Upper lobe of right lung (tissue), 1 donor: Measurements from ENCODE around the gene VAMP4. TPM values are rescaled to one million over a fixed set of nuclear protein-coding genes. Genes with fewer than 3 reads are reported as not detected.

Experiments used
- ATAC-seq: fragments of 200-7000 bp; cut with Tn5 transposase; one replicate; pipeline ENCODE4 v1.9.1; 2020; ENCODE audit warnings: mild to moderate bottlenecking, moderate library complexity
- DNase-seq: peaks from one replicate; pipeline ENCODE4 v3.0.0-alpha.2; 2020
- H3K27ac ChIP-seq: fragments of 200-600 bp; one replicate; pipeline ENCODE4 v1.8.0; 2022
- H3K27me3 ChIP-seq: fragments of 200-600 bp; one replicate; pipeline ENCODE4 v1.8.0; 2022; ENCODE audit warnings: mild to moderate bottlenecking
- H3K36me3 ChIP-seq: fragments of 200-600 bp; one replicate; pipeline ENCODE4 v1.8.0; 2022
- H3K4me1 ChIP-seq: fragments of 200-600 bp; one replicate; pipeline ENCODE4 v1.8.0; 2022
- H3K4me3 ChIP-seq: fragments of 200-600 bp; one replicate; pipeline ENCODE4 v1.8.0; 2022; ENCODE audit warnings: mild to moderate bottlenecking
- H3K9me3 ChIP-seq: fragments of 200-600 bp; one replicate; pipeline ENCODE4 v1.8.0; 2022
- CTCF ChIP-seq: fragments of 200-600 bp; IDR thresholded peaks from one replicate; pipeline ENCODE4 v1.8.0; 2022; ENCODE audit warnings: antibody characterized with exemption
- intact Hi-C: fragments of 100-400 bp; cut with DNase I; formaldehyde crosslinking; loops from one replicate; pipeline ENCODE4 v1.11.0; 2022
- total RNA-seq: library from RNA; stranded (reverse); fragmentation: NEBNext Ultra II Directional; extraction: Animal tissue kit (Norgen Biotek cat#: 25700); gene quantifications from one replicate; pipeline ENCODE4 v1.2.1, GENCODE V29; 2021
- donor health status: DM: no; HTN: yes; CAD: no; lungs with severe emphysema.

VAMP4 gene
- total RNA-seq, 1 donor from 2014 or later, result 19.2 TPM

DNA sequence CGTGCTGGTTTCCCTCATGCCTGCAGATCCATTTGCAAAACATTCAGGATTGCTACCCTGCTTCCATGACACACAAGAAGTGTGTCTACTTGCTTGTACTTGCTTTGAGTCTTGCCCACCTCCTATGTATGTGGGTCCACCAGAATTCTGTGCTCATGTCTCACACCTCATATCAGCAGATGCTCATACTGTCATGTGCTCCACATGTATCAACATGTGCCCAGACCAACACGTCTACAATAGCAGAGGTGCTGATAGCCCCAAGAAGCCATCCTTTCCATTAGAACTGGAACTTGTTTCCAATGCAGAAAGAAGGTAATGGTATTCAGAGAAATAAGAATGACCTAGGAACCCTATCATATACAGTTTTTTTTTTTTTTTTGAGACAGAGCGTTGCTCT lies 61.5 kb downstream of the VAMP4 start:
- ATAC-seq, result no peak
- intact Hi-C loops, result no loop called here
- no peak for TF ChIP-seq CTCF
- Histone ChIP-seq H3K27me3 (no peaks in the 10 kb centered on the region), H3K27ac (no peak overlapping the region), H3K9me3 (no peaks in the 10 kb centered on the region), H3K36me3 (no peaks in the 10 kb centered on the region), H3K4me3 (no peak overlapping the region), H3K4me1 (no peaks in the 10 kb centered on the region)
- DNase-seq, result no peak

GRCh38 chr1:171676823-171677222 lies 65.0 kb downstream of the VAMP4 start:
- TF ChIP-seq CTCF, result no peak
- DNase-seq, result no peak
- ATAC-seq, result no peak
- Histone ChIP-seq H3K27me3 (no peaks in the 10 kb centered on the region), H3K9me3 (no peaks in the 10 kb centered on the region), H3K27ac (no peak overlapping the region), H3K4me1 (no peaks in the 10 kb centered on the region), H3K36me3 (no peaks in the 10 kb centered on the region), H3K4me3 (no peak overlapping the region)
- intact Hi-C loops, result no loop called here

DNA sequence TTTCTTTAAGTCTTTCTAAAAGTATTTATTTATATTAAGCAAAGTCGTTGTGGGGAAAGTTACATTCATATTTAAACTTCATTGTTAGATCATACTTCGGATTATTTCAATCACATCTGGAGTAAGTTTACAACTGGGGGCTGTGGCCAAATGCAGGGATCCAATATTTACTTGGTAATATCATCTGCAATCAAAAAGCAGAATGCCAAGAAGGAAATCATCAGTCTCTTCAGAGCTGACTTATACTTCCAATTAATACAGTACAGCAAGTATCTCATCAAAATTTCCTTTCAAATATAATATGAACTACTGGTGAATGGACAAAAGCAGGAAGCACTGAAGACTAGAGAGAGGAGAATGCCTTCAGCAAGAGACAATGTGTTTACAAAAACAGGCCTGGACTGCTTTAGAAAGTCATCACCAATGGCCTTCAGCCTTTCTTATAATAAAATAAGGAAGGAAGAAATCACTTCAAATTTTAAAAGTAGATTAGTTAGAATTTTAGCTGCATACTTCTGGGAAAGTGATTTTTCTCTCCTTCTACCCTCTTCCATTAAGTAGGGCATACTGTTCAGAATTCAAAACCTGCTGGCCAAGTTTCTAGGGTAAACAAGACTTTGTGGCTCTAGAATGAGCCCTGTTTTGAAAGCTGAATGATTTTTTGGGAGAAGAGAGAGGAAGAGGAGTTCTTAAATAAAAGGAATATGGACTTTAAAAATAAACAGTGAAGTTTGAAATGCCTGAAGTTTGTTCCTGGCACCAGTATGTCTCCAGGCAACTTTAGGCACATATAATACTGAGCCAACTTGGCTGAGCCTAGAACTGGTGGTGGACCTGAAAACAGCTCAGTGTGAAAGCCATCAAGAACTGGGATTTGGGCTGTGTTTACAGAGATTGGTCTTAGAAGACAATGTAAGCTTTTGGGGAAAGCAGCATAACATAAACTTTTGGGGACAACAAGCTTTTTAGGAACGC lies 67.1 kb downstream of the VAMP4 start:
- H3K27ac ChIP-seq, result peak overlapping the region; percentile 58
- no peak for ATAC-seq

DNA sequence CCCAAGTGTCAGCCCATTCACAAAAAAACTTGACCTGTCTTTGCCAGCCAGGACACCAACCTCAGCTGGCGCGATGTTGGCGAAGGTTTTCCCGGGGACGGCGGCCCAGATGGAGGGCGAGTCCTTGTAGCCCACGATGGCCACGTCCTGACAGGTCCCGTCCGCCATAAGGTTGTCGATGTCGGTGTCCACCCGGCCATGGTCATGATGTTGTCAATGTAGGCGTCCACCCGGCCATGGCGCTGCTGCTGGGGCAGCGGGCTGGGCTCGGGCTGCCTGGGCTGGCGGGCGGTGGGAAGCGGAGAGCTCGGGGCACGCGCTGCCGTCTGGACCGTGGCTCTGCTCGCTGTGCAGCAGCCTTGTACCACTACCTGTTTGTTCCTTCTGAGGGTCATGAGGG lies 71.1 kb downstream of the VAMP4 start:
- DNase-seq, result no peak

More for the DNA sequence above, 67.1 kb downstream of the VAMP4 start:
- DNase-seq, result no peak
- Histone ChIP-seq H3K4me1 (no peaks in the 10 kb centered on the region), H3K9me3 (no peaks in the 10 kb centered on the region), H3K36me3 (no peaks in the 10 kb centered on the region), H3K27me3 (no peaks in the 10 kb centered on the region), H3K4me3 (no peak overlapping the region)
- no peak for TF ChIP-seq CTCF
- intact Hi-C loops, result no loop called here

GRCh38 chr1:171668372-171668771 lies 73.5 kb downstream of the VAMP4 start:
- Histone ChIP-seq H3K9me3 (no peaks in the 10 kb centered on the region), H3K4me3 (no peak overlapping the region), H3K4me1 (no peaks in the 10 kb centered on the region), H3K27me3 (no peaks in the 10 kb centered on the region), H3K36me3 (no peaks in the 10 kb centered on the region), H3K27ac (no peak overlapping the region)
- TF ChIP-seq CTCF, result no peak
- intact Hi-C loops, result no loop called here
- no peak for DNase-seq
- ATAC-seq, result no peak

More for the DNA sequence above, 71.1 kb downstream of the VAMP4 start:
- intact Hi-C loops, result no loop called here
- Histone ChIP-seq H3K4me1 (no peaks in the 10 kb centered on the region), H3K27ac (no peak overlapping the region), H3K9me3 (no peaks in the 10 kb centered on the region), H3K27me3 (no peaks in the 10 kb centered on the region), H3K36me3 (no peaks in the 10 kb centered on the region), H3K4me3 (no peak overlapping the region)
- no peak for TF ChIP-seq CTCF
- no peak for ATAC-seq
